HepG2 (cell line): ENCODE results near the gene TOM1L2. TPM values are rescaled to one million over a fixed set of nuclear protein-coding genes. Genes with fewer than 3 reads are reported as not detected.
A peak's percentile ranks its signal among the peaks of the same experiment; 100 is the strongest.

Experiments used
- ATF7-NPFF ChIP-seq: sonication (generic); formaldehyde crosslinking; IDR thresholded peaks from 2 replicates; pipeline ENCODE4 v1.8.1; 2023; ENCODE audit warnings: mild to moderate bottlenecking, low read depth, missing genetic modification reagents, moderate library complexity
- DRAP1 ChIP-seq: IDR thresholded peaks from 2 replicates; pipeline ENCODE4 v1.6.1; 2016; ENCODE audit warnings: missing genetic modification reagents, missing compliant biosample characterization
- MTF2 ChIP-seq: sonication (generic); formaldehyde crosslinking; IDR thresholded peaks from 2 replicates; pipeline ENCODE4 v1.5.0; 2020; ENCODE audit warnings: missing genetic modification reagents, borderline replicate concordance
- PITX1 ChIP-seq: sonication (generic); formaldehyde crosslinking; IDR thresholded peaks from 2 replicates; pipeline ENCODE4 v1.5.1; 2020; ENCODE audit warnings: mild to moderate bottlenecking, missing genetic modification reagents
- SAFB2 ChIP-seq: sonication (generic); formaldehyde crosslinking; IDR thresholded peaks from 2 replicates; pipeline ENCODE4 v1.5.1; 2020; ENCODE audit warnings: missing genetic modification reagents, low read depth, mild to moderate bottlenecking, borderline replicate concordance
- SP1 ChIP-seq, 2 experiments: fragments of 450-650 bp in 1 of 2; sonication (generic) in 1 of 2; formaldehyde crosslinking in 1 of 2; IDR thresholded peaks; 2 replicates each; pipeline versions ENCODE4 v1.4.0 to v1.6.1; 2016 to 2020; ENCODE audit warnings: missing genetic modification reagents in 1 of 2
- ZNF670 ChIP-seq: sonication (generic); formaldehyde crosslinking; IDR thresholded peaks from 2 replicates; pipeline ENCODE4 v1.8.0; 2022; ENCODE audit warnings: mild to moderate bottlenecking, missing genetic modification reagents, borderline replicate concordance
- ZNF749 ChIP-seq: sonication (generic); formaldehyde crosslinking; IDR thresholded peaks from 2 replicates; pipeline ENCODE4 v1.8.0; 2022; ENCODE audit warnings: mild to moderate bottlenecking, missing genetic modification reagents, moderate library complexity, borderline replicate concordance
- ZNF766 ChIP-seq: sonication (generic); formaldehyde crosslinking; IDR thresholded peaks from 2 replicates; pipeline ENCODE4 v1.5.0; 2020; ENCODE audit warnings: missing genetic modification reagents, borderline replicate concordance
- polyA plus RNA-seq, 8 experiments: library from polyadenylated mRNA; depleted of rRNA in 3 of 8; stranded (reverse) in 7 of 8; unstranded in 1 of 8; fragments of >200 nt; fragmentation: Illumina TruSeq in 4 of 8; extraction: Trizol in 4 of 8; gene quantifications; 2 replicates each; pipeline versions ENCODE4 v1.2.1 to v1.2.3, GENCODE V29; 2011 to 2016; ENCODE audit warnings: low read depth in 4 of 8, missing spikeins in 1 of 8, mixed read lengths in 1 of 8; ENCODE audit not compliant: insufficient read depth in 1 of 8
- total RNA-seq, 5 experiments: library from RNA; depleted of rRNA; stranded (reverse); fragments of >200 nt; fragmentation: Illumina TruSeq; extraction: Trizol; gene quantifications; 2 replicates each; pipeline ENCODE4 v1.2.3, GENCODE V29; 2016; ENCODE audit warnings: low read depth in 1 of 5
- TF ChIP-seq, protein P1 (sequence below): IDR thresholded peaks from 2 replicates; pipeline ENCODE4 v1.6.1; 2012; ENCODE audit warnings: low read length, improper control_type of control experiment
- TF ChIP-seq, protein P2 (sequence below): sonication (generic); formaldehyde crosslinking; IDR thresholded peaks from 2 replicates; pipeline ENCODE4 v1.4.0; 2020; ENCODE audit warnings: missing genetic modification reagents, mild to moderate bottlenecking, borderline replicate concordance

Gene TOM1L2
- total and polyA plus RNA-seq, 2 of the 13 experiments (the other 11 are each of a cell fraction or from before 2014, with no cell fraction given), result 4.7 to 7.4 TPM

GRCh38 chr17:17837380-17837821 lies 134.8 kb downstream of the TOM1L2 start (continued):
- TF ChIP-seq, protein P1, sequence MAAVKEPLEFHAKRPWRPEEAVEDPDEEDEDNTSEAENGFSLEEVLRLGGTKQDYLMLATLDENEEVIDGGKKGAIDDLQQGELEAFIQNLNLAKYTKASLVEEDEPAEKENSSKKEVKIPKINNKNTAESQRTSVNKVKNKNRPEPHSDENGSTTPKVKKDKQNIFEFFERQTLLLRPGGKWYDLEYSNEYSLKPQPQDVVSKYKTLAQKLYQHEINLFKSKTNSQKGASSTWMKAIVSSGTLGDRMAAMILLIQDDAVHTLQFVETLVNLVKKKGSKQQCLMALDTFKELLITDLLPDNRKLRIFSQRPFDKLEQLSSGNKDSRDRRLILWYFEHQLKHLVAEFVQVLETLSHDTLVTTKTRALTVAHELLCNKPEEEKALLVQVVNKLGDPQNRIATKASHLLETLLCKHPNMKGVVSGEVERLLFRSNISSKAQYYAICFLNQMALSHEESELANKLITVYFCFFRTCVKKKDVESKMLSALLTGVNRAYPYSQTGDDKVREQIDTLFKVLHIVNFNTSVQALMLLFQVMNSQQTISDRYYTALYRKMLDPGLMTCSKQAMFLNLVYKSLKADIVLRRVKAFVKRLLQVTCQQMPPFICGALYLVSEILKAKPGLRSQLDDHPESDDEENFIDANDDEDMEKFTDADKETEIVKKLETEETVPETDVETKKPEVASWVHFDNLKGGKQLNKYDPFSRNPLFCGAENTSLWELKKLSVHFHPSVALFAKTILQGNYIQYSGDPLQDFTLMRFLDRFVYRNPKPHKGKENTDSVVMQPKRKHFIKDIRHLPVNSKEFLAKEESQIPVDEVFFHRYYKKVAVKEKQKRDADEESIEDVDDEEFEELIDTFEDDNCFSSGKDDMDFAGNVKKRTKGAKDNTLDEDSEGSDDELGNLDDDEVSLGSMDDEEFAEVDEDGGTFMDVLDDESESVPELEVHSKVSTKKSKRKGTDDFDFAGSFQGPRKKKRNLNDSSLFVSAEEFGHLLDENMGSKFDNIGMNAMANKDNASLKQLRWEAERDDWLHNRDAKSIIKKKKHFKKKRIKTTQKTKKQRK, result no peak
- TF ChIP-seq MTF2 (CRISPR knock-in tag), result no peak
- TF ChIP-seq PITX1 (CRISPR knock-in tag), result no peak
- TF ChIP-seq ZNF749 (CRISPR knock-in tag), result no peak
- no peak for TF ChIP-seq ATF7-NPFF (CRISPR knock-in tag)
- 0 out of 2 replicates have a peak, but pooled peaks have one; percentile 23 for TF ChIP-seq SAFB2
- no peak for TF ChIP-seq DRAP1 (CRISPR knock-in tag)
- TF ChIP-seq ZNF766 (CRISPR knock-in tag), result peak; percentile 73; the same call in 1 of the 2 replicates
- no peak for TF ChIP-seq ZNF670 (CRISPR knock-in tag)
- no peak for TF ChIP-seq SP1 (IDR thresholded peaks at IDR 0.05)
- no peak for TF ChIP-seq SP1 (CRISPR knock-in tag; IDR thresholded peaks at IDR 0.05)
- TF ChIP-seq, protein P2, sequence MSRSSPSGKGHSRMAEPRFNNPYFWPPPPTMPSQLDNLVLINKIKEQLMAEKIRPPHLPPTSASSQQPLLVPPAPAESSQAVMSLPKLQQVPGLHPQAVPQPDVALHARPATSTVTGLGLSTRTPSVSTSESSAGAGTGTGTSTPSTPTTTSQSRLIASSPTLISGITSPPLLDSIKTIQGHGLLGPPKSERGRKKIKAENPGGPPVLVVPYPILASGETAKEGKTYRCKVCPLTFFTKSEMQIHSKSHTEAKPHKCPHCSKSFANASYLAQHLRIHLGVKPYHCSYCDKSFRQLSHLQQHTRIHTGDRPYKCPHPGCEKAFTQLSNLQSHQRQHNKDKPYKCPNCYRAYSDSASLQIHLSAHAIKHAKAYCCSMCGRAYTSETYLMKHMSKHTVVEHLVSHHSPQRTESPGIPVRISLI, result no peak
